OCI-LY7 (cell line): Measurements from ENCODE around the gene RSPH1. TPM values are rescaled to one million over a fixed set of nuclear protein-coding genes. Genes with fewer than 3 reads are reported as not detected.

ENCODE experiments used
- BruUV-seq: library from RNA; stranded (reverse); fragments of 400-500 nt; replicated peaks from 2 replicates; lab custom pipeline; 2021; lab: Mats Ljungman, UMichigan
- CTCF ChIA-PET: fragments of 300-600 bp; sonication (Branson Sonifier 250); formaldehyde crosslinking; loops from one replicate; lab custom pipeline; 2022; ENCODE audit warnings: antibody characterized with exemption; ENCODE audit not compliant: unreplicated experiment; lab: Charles Lee
- POLR2A ChIA-PET: fragments of 300-600 bp; sonication (Branson Sonifier 250); formaldehyde crosslinking; loops from one replicate; lab custom pipeline; 2022; ENCODE audit warnings: antibody characterized with exemption; lab: Charles Lee
- DNase-seq: peaks from one replicate; pipeline ENCODE4 v3.0.0-alpha.2; 2015; ENCODE audit warnings: low spot score
- H2AFZ ChIP-seq: fragments of 200-600 bp; sonication (generic), shearing (Covaris generic); 2 replicates; pipeline ENCODE4 v1.6.1; 2014; ENCODE audit warnings: mild to moderate bottlenecking, antibody characterized with exemption, low read length, moderate library complexity
- H3K27ac ChIP-seq: fragments of 200-600 bp; sonication (generic); 2 replicates; pipeline ENCODE4 v1.5.1; 2014; ENCODE audit warnings: mixed run types, low read depth, mild to moderate bottlenecking, moderate library complexity, low read length, inconsistent platforms; ENCODE audit not compliant: poor library complexity, severe bottlenecking
- H3K36me3 ChIP-seq: fragments of 200-600 bp; sonication (generic); 2 replicates; pipeline ENCODE4 v1.6.1; 2014; ENCODE audit warnings: mild to moderate bottlenecking, antibody characterized with exemption, low read length, moderate library complexity, mixed read lengths; ENCODE audit not compliant: insufficient read depth
- H3K4me1 ChIP-seq: fragments of 200-600 bp; sonication (generic); 2 replicates; pipeline ENCODE4 v1.5.1; 2014; ENCODE audit warnings: mild to moderate bottlenecking, low read length; ENCODE audit not compliant: insufficient read depth, poor library complexity, severe bottlenecking
- H3K4me2 ChIP-seq: fragments of 200-600 bp; sonication (generic); 2 replicates; pipeline ENCODE4 v1.6.1; 2014; ENCODE audit warnings: mild to moderate bottlenecking, low read length
- H3K4me3 ChIP-seq: fragments of 200-600 bp; sonication (generic); 2 replicates; pipeline ENCODE4 v1.5.1; 2014; ENCODE audit warnings: mild to moderate bottlenecking, low read depth, low read length; ENCODE audit not compliant: poor library complexity, severe bottlenecking
- H3K79me2 ChIP-seq: fragments of 200-600 bp; sonication (generic); 2 replicates; pipeline ENCODE4 v1.6.1; 2016; ENCODE audit warnings: low read depth, mild to moderate bottlenecking, low read length, moderate library complexity, mixed read lengths; ENCODE audit not compliant: insufficient read depth
- H3K9me2 ChIP-seq: fragments of 200-600 bp; sonication (generic); 2 replicates; pipeline ENCODE4 v1.6.1; 2016; ENCODE audit warnings: mild to moderate bottlenecking, low read length, mixed read lengths; ENCODE audit not compliant: insufficient read depth
- H3K9me3 ChIP-seq: fragments of 200-600 bp; sonication (generic); 2 replicates; pipeline ENCODE4 v1.6.1; 2014; ENCODE audit warnings: mild to moderate bottlenecking, mixed run types, low read length, mixed read lengths
- H4K20me1 ChIP-seq: fragments of 200-600 bp; sonication (generic); 2 replicates; pipeline ENCODE4 v1.6.1; 2014; ENCODE audit warnings: mild to moderate bottlenecking, antibody characterized with exemption, low read length, moderate library complexity, mixed read lengths; ENCODE audit not compliant: insufficient read depth
- EZH2phosphoT487 ChIP-seq: fragments of 200-600 bp; sonication (generic); IDR thresholded peaks from 2 replicates; pipeline ENCODE4 v1.6.1; 2018; ENCODE audit warnings: low read depth, borderline replicate concordance, mild to moderate bottlenecking, mixed run types, antibody characterized with exemption, low read length, moderate library complexity, mixed read lengths
- intact Hi-C: fragments of 100-400 bp; cut with micrococcal nuclease; formaldehyde crosslinking; loops from one replicate; pipeline ENCODE4 v1.10.0; 2022; ENCODE audit not compliant: unreplicated experiment
- total RNA-seq, 2 experiments: library from RNA; depleted of rRNA in 1 of 2; stranded (reverse); fragments of >200 nt in 1 of 2; shearing (Covaris generic) in 1 of 2; gene quantifications; 2 replicates each; pipeline ENCODE4 v1.2.3, GENCODE V29; 2014 to 2022
- TF ChIP-seq, protein P1 (sequence below): fragments of 200-600 bp; sonication (generic); conservative IDR thresholded peaks from 2 replicates; pipeline ENCODE4 v1.5.1; 2014; ENCODE audit warnings: mild to moderate bottlenecking, antibody characterized with exemption, low read length, moderate library complexity, mixed read lengths

RSPH1 gene
- total RNA-seq, 2 experiments from 2014 or later, result 1.9 to 2.5 TPM

DNA sequence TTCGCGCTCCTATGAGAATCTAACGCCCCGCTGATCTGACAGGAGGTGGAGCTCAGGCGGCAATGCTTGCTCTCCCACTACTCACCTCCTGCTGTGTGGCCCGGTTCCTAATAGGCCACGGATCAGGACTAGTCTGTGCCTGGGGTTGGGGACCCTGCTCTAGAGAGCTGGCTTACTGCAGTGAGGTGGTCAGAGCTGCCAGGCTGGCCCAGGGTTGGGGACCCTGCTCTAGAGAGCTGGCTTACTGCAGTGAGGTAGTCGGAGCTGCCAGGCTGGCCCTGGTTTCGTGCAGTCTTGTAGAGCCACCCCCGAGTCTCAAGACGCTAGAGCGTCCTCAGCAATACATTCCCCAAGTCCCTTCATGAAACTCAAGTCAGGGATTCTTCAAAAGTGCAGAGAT is 45.1 kb upstream of the RSPH1 start:
- no peak overlapping the region for H3K27ac ChIP-seq
- no peaks in the 10 kb centered on the region for H3K9me3 ChIP-seq
- intact Hi-C loops, result no loop called here
- no peak for TF ChIP-seq EZH2phosphoT487
- TF ChIP-seq, protein P1, sequence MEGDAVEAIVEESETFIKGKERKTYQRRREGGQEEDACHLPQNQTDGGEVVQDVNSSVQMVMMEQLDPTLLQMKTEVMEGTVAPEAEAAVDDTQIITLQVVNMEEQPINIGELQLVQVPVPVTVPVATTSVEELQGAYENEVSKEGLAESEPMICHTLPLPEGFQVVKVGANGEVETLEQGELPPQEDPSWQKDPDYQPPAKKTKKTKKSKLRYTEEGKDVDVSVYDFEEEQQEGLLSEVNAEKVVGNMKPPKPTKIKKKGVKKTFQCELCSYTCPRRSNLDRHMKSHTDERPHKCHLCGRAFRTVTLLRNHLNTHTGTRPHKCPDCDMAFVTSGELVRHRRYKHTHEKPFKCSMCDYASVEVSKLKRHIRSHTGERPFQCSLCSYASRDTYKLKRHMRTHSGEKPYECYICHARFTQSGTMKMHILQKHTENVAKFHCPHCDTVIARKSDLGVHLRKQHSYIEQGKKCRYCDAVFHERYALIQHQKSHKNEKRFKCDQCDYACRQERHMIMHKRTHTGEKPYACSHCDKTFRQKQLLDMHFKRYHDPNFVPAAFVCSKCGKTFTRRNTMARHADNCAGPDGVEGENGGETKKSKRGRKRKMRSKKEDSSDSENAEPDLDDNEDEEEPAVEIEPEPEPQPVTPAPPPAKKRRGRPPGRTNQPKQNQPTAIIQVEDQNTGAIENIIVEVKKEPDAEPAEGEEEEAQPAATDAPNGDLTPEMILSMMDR, result no peak
- no peaks in the 10 kb centered on the region for H3K9me2 ChIP-seq
- H3K4me1 ChIP-seq, result peaks cover 32% of the 10 kb centered on the region
- no TSS peak for BruUV-seq
- H2AFZ ChIP-seq, result no peak overlapping the region
- H3K36me3 ChIP-seq, result peaks cover 41% of the 10 kb centered on the region
- POLR2A ChIA-PET, result interaction anchor here (1.6 kb wide), 1 partner anchor 19 kb away, joined by 3 read pairs; no protein-coding TSS in a partner anchor
- CTCF ChIA-PET, result no interaction called here
- no peaks in the 10 kb centered on the region for H3K79me2 ChIP-seq
- DNase-seq, result no peak
- no peak overlapping the region for H3K4me3 ChIP-seq
- no peak overlapping the region for H3K4me2 ChIP-seq
- no peaks in the 10 kb centered on the region for H4K20me1 ChIP-seq

DNA sequence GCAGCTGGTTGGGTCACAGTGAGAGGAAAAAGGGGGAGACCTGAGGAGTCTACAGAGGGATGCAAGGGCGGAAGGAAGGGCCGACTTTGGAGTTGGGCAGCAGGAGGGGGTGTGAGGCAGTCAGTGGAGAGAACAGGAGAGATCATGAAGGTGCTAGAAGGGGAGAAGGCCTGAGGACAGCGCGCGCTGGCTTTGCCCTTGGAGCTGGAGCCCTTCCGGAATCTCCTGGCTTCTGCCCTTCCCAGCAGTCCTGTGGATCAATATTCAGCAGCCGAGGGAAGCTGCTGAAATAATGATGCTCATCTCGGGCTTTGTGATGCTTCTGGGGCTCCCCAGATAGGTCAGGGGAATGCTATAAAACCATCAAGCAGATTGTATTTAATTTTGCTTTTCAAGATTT is 44.4 kb upstream of the RSPH1 start:
- no peak for DNase-seq
- Histone ChIP-seq H3K4me2 (no peak overlapping the region), H3K4me1 (peaks cover 40% of the 10 kb centered on the region), H4K20me1 (no peaks in the 10 kb centered on the region), H2AFZ (no peak overlapping the region), H3K79me2 (no peaks in the 10 kb centered on the region), H3K36me3 (peaks cover 34% of the 10 kb centered on the region), H3K4me3 (no peak overlapping the region), H3K9me3 (no peaks in the 10 kb centered on the region), H3K27ac (no peak overlapping the region), H3K9me2 (no peaks in the 10 kb centered on the region)
- CTCF ChIA-PET, result no interaction called here
- intact Hi-C loops, result no loop called here
- no TSS peak for BruUV-seq
- POLR2A ChIA-PET, result interaction anchor here (0.7 to 1.6 kb wide), 2 partner anchors 20 to 167 kb away, joined by 3 read pairs; no protein-coding TSS in a partner anchor
- TF ChIP-seq, protein P1, result no peak
- TF ChIP-seq EZH2phosphoT487, result no peak

DNA sequence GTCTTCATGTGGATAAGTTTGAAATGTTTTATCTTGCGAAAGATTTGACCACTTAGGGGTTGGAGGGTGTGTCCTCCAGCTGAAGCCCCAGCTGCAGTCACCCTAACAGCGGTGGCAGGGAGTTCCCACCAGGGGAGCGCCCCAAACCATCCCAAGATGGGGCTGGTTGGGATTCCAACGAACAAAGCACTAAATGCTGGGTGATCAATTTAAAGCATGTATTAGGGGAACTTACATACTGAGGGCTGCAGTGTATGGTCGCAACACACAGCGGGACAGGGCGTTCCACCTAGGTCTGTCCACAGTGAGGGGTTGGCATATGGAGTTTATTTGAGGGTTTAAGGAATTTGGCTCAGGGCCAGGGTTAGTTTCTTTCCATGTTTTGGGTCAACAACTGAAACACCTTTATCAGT is 43.9 kb upstream of the RSPH1 start:
- TF ChIP-seq, protein P1, result peak; percentile 68
- no peak for TF ChIP-seq EZH2phosphoT487
- ChIA-PET POLR2A (interaction anchor here (0.7 kb wide), 1 partner anchor 168 kb away, joined by 3 read pairs; no protein-coding TSS in a partner anchor), CTCF (no interaction called here)
- no peak overlapping the region for H3K4me3 ChIP-seq
- no TSS peak for BruUV-seq
- H3K4me2 ChIP-seq, result no peak overlapping the region
- H3K79me2 ChIP-seq, result no peaks in the 10 kb centered on the region
- H3K4me1 ChIP-seq, result peaks cover 44% of the 10 kb centered on the region
- H3K27ac ChIP-seq, result no peak overlapping the region
- no peaks in the 10 kb centered on the region for H3K9me3 ChIP-seq
- H4K20me1 ChIP-seq, result no peaks in the 10 kb centered on the region
- peaks cover 34% of the 10 kb centered on the region for H3K36me3 ChIP-seq
- DNase-seq, result peak; percentile 37
- H2AFZ ChIP-seq, result no peak overlapping the region
- intact Hi-C loops, result loop anchor here (5.0 to 10.0 kb wide), 4 partner anchors 115 to 675 kb away; partner anchors contain the start of gene PDE9A
- no peaks in the 10 kb centered on the region for H3K9me2 ChIP-seq
